Measurements from ENCODE around the gene HPGDS. TPM values are rescaled to one million over a fixed set of nuclear protein-coding genes. Genes with fewer than 3 reads are reported as not detected.

HPGDS gene
- total and polyA plus RNA-seq, 2 experiments from 2014 or later: not detected

DNA sequence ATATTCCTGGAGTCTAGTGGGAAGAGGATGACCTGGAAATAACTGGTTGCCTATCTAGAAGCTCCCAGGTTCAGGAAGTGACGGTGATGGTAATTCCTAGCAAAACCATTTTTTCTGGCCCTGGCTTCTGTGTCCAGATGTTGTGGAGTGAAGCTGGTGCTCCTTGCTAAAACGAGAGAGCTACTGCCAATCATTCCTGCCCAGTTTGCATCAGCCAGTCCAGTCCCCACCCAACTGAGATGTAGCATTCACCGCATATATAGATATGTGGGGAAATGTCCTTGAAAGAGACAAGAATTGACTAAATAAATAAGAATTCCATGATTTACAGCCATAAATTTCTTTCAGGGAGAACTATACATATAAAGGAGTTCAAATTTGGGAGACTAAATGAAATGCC, 6.3 kb downstream of the HPGDS start:
- no peak overlapping the region for H3K27ac ChIP-seq
- in situ Hi-C loops (cut with MboI): no loop called here
- H3K79me2 ChIP-seq (ENCODE audit: insufficient read depth): no peaks in the 10 kb centered on the region
- H3F3A ChIP-seq (ENCODE audit: insufficient read depth): no peaks in the 10 kb centered on the region
- H3K9ac ChIP-seq: no peak overlapping the region
- no peaks in the 10 kb centered on the region for H3K27me3 ChIP-seq (replicated peaks; ENCODE audit: insufficient read depth)
- H2AFZ ChIP-seq: no peak overlapping the region; the same call in 1 of the 2 replicates
- no peaks in the 10 kb centered on the region for H3K9me3 ChIP-seq (ENCODE audit: low read depth)
- H3K9me2 ChIP-seq (ENCODE audit: insufficient read depth): no peaks in the 10 kb centered on the region
- no peak for TF ChIP-seq EZH2phosphoT487 (IDR thresholded peaks at IDR 0.05; ENCODE audit: insufficient read depth, low read depth)
- no peak for TF ChIP-seq EZH2 (IDR thresholded peaks at IDR 0.05; ENCODE audit: insufficient read depth, poor library complexity, severe bottlenecking)
- H3K4me1 ChIP-seq (ENCODE audit: insufficient read depth): no peaks in the 10 kb centered on the region
- H4K20me1 ChIP-seq (ENCODE audit: insufficient read depth): no peaks in the 10 kb centered on the region
- no peaks in the 10 kb centered on the region for H3K36me3 ChIP-seq (ENCODE audit: low read depth)
- no peak for DNase-seq
- H3K4me3 ChIP-seq: no peak overlapping the region
- no peak overlapping the region for H3K4me2 ChIP-seq (ENCODE audit: unreplicated experiment)
- 33 to 36% methylated on average over 3 of the region's 3 CpGs for WGBS, 2 experiments (ENCODE audit: low coverage in 1 of 2, low lambda C conversion rate in 2 of 2, missing lambda C conversion rate in 2 of 2)

DNA sequence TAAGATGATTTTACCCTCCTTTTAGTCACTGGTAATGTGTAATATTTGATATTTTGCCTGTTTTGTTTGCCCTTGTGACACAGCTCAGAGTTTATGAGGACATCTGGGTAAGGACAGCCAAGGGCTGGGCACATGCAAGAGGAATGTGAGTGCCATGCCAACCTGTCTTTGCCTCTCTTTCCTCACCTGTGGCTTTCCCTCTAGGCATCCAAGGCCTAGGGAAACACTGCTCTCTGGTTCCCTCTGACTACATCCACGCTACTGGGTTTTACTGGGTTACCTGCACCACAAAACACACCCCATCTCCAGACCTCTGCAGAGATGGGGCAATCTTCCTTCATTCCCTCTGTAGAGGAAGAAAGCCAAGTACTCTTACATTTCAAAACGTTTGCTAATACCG, 7.7 kb downstream of the HPGDS start:
- H3F3A ChIP-seq (ENCODE audit: insufficient read depth): no peaks in the 10 kb centered on the region
- no peak overlapping the region for H3K4me2 ChIP-seq (ENCODE audit: unreplicated experiment)
- H3K9me2 ChIP-seq (ENCODE audit: insufficient read depth): no peaks in the 10 kb centered on the region
- H3K36me3 ChIP-seq (ENCODE audit: low read depth): no peaks in the 10 kb centered on the region
- TF ChIP-seq EZH2 (IDR thresholded peaks at IDR 0.05; ENCODE audit: insufficient read depth, poor library complexity, severe bottlenecking) (no peak), EZH2phosphoT487 (IDR thresholded peaks at IDR 0.05; ENCODE audit: insufficient read depth, low read depth) (no peak)
- no peaks in the 10 kb centered on the region for H3K79me2 ChIP-seq (ENCODE audit: insufficient read depth)
- H2AFZ ChIP-seq: no peak overlapping the region
- H3K4me3 ChIP-seq: no peak overlapping the region
- no peak overlapping the region for H3K27ac ChIP-seq
- no peaks in the 10 kb centered on the region for H3K4me1 ChIP-seq (ENCODE audit: insufficient read depth)
- in situ Hi-C loops (cut with MboI): no loop called here
- no peak overlapping the region for H3K9ac ChIP-seq
- peaks cover 7% of the 10 kb centered on the region for H3K27me3 ChIP-seq (replicated peaks; ENCODE audit: insufficient read depth)
- peak; percentile 5 for DNase-seq
- WGBS, 2 experiments (ENCODE audit: low coverage in 1 of 2, low lambda C conversion rate in 2 of 2, missing lambda C conversion rate in 2 of 2): 35 to 38% methylated on average over 3 of the region's 3 CpGs
- no peaks in the 10 kb centered on the region for H4K20me1 ChIP-seq (ENCODE audit: insufficient read depth)
- no peaks in the 10 kb centered on the region for H3K9me3 ChIP-seq (ENCODE audit: low read depth)

DNA sequence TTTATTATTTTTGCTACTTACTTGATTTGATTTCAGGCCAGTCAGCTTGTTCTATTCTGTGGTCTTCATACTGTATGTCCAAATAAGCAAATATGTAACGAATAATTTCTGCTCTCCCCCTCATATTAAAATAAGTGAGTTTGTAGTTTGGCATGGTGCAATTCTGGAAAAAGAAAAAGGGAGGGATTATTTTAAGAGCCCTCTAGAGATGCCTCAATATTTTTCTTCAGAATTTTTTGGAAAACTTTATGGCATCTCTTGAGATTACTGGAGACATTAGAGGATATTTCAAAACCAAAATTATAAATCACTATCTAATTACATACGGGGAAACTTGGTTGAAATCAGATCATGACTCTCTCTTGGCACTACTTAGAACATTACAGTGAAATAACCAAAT, 8.2 kb downstream of the HPGDS start:
- no peak overlapping the region for H3K27ac ChIP-seq
- H3K79me2 ChIP-seq (ENCODE audit: insufficient read depth): no peaks in the 10 kb centered on the region
- no peaks in the 10 kb centered on the region for H3K9me3 ChIP-seq (ENCODE audit: low read depth)
- no peak overlapping the region for H3K9ac ChIP-seq
- no peak overlapping the region for H3K4me3 ChIP-seq
- no peaks in the 10 kb centered on the region for H4K20me1 ChIP-seq (ENCODE audit: insufficient read depth)
- no peak for DNase-seq
- no peak for TF ChIP-seq EZH2phosphoT487 (IDR thresholded peaks at IDR 0.05; ENCODE audit: insufficient read depth, low read depth)
- no peak for TF ChIP-seq EZH2 (IDR thresholded peaks at IDR 0.05; ENCODE audit: insufficient read depth, poor library complexity, severe bottlenecking)
- no peaks in the 10 kb centered on the region for H3K36me3 ChIP-seq (ENCODE audit: low read depth)
- no peak overlapping the region for H3K4me2 ChIP-seq (ENCODE audit: unreplicated experiment)
- no peaks in the 10 kb centered on the region for H3F3A ChIP-seq (ENCODE audit: insufficient read depth)
- H3K27me3 ChIP-seq (replicated peaks; ENCODE audit: insufficient read depth): peaks cover 7% of the 10 kb centered on the region
- H3K9me2 ChIP-seq (ENCODE audit: insufficient read depth): no peaks in the 10 kb centered on the region
- no peak overlapping the region for H2AFZ ChIP-seq
- in situ Hi-C loops (cut with MboI): no loop called here
- WGBS, 2 experiments (ENCODE audit: low coverage in 1 of 2, low lambda C conversion rate in 2 of 2, missing lambda C conversion rate in 2 of 2): 16 to 23% methylated on average over 2 of the region's 2 CpGs
- H3K4me1 ChIP-seq (ENCODE audit: insufficient read depth): no peaks in the 10 kb centered on the region

DNA sequence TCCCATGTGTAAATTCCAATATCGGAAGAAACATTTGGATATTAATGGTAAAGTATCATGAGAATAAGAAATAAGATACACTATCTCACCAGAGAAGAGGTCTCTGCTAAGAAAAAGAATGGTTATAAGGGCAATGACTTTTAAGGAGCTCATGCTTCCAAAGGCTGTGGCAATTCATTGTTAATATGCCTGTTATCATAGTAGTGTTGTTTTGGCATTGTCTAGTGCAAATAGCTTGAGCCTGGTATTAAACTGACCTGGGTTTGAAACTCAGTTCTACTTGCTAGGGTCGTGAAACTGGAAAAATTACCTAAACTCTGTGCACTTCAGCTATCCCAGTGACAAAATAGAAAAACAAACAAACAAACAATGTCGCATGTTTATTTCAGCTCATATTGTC, 8.8 kb downstream of the HPGDS start:
- H3K4me3 ChIP-seq: no peak overlapping the region
- WGBS, 2 experiments (ENCODE audit: low coverage in 1 of 2, low lambda C conversion rate in 2 of 2, missing lambda C conversion rate in 2 of 2): 51 to 56% methylated on average over 3 of the region's 3 CpGs

More for the DNA sequence above, 8.8 kb downstream of the HPGDS start:
- H3K9me3 ChIP-seq (ENCODE audit: low read depth): no peaks in the 10 kb centered on the region
- H2AFZ ChIP-seq: no peak overlapping the region
- no peaks in the 10 kb centered on the region for H3K36me3 ChIP-seq (ENCODE audit: low read depth)
- no peaks in the 10 kb centered on the region for H4K20me1 ChIP-seq (ENCODE audit: insufficient read depth)
- H3K27me3 ChIP-seq (replicated peaks; ENCODE audit: insufficient read depth): peaks cover 7% of the 10 kb centered on the region
- no peak overlapping the region for H3K27ac ChIP-seq
- H3K4me2 ChIP-seq (ENCODE audit: unreplicated experiment): no peak overlapping the region
- no peak for DNase-seq
- H3K79me2 ChIP-seq (ENCODE audit: insufficient read depth): no peaks in the 10 kb centered on the region
- no peak for TF ChIP-seq EZH2 (IDR thresholded peaks at IDR 0.05; ENCODE audit: insufficient read depth, poor library complexity, severe bottlenecking)
- no peak for TF ChIP-seq EZH2phosphoT487 (IDR thresholded peaks at IDR 0.05; ENCODE audit: insufficient read depth, low read depth)
- in situ Hi-C loops (cut with MboI): no loop called here
- no peaks in the 10 kb centered on the region for H3K9me2 ChIP-seq (ENCODE audit: insufficient read depth)
- no peaks in the 10 kb centered on the region for H3K4me1 ChIP-seq (ENCODE audit: insufficient read depth)
- no peaks in the 10 kb centered on the region for H3F3A ChIP-seq (ENCODE audit: insufficient read depth)
- no peak overlapping the region for H3K9ac ChIP-seq

Measured in GM23248 (cell line).